Measurements from ENCODE around the gene IMPG1. TPM values are rescaled to one million over a fixed set of nuclear protein-coding genes. Genes with fewer than 3 reads are reported as not detected.

IMPG1 gene
- total RNA-seq, 1 donor from 2014 or later: not detected

DNA sequence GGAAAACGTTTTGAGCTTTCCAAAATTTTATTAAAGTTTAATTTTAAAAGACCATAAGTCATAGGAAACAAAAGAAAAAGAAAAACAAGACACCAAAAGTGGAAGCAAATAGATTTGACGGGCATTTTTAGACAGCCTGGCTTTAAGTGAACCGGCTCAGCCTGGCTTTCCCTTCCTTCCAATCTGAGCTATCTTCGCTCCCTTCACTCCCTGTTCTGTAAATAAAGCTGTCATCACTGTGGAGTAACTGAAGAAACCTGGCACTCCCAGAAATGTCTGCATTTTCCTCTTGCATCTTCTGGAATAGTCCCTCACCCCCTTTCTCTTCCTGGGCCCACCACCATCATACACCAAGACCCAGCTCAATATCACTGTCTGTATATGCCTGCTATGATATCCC lies 131.9 kb downstream of the IMPG1 start:
- peak overlapping the region; percentile 10 for H3K27ac Mint-ChIP-seq
- peaks cover 35% of the 10 kb centered on the region for H3K4me1 Mint-ChIP-seq
- no peaks in the 10 kb centered on the region for H3K36me3 Mint-ChIP-seq
- DNase-seq (ENCODE audit: low spot score in 2 of 2, unreplicated experiment in 2 of 2): no peak
- no peaks in the 10 kb centered on the region for H3K9me3 Mint-ChIP-seq
- TF ChIP-seq, protein P1, sequence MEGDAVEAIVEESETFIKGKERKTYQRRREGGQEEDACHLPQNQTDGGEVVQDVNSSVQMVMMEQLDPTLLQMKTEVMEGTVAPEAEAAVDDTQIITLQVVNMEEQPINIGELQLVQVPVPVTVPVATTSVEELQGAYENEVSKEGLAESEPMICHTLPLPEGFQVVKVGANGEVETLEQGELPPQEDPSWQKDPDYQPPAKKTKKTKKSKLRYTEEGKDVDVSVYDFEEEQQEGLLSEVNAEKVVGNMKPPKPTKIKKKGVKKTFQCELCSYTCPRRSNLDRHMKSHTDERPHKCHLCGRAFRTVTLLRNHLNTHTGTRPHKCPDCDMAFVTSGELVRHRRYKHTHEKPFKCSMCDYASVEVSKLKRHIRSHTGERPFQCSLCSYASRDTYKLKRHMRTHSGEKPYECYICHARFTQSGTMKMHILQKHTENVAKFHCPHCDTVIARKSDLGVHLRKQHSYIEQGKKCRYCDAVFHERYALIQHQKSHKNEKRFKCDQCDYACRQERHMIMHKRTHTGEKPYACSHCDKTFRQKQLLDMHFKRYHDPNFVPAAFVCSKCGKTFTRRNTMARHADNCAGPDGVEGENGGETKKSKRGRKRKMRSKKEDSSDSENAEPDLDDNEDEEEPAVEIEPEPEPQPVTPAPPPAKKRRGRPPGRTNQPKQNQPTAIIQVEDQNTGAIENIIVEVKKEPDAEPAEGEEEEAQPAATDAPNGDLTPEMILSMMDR (IDR thresholded peaks at IDR 0.05; ENCODE audit: unreplicated experiment): no peak
- H3K4me3 Mint-ChIP-seq: no peak overlapping the region
- H3K27me3 Mint-ChIP-seq (ENCODE audit: low read depth): peaks cover 4% of the 10 kb centered on the region

DNA sequence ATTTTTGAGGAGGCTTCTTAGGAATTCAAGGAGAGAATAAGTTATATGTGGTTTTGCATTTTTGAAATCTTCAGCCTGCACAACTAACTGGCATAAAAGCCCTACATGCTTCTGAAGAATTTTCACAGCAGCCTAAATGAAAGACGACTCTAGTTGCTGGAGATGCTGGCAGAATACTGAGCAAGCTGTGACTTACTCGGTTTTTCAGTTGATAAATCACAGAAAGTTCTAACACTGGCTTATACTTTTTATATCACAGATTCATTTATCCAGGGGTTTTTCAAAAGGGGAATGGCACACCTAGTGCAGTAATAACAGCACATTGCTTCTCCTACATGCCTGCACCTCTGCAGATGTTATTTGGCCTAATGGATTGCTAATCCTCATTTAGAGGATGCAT lies 134.6 kb downstream of the IMPG1 start:
- TF ChIP-seq, protein P1 (IDR thresholded peaks at IDR 0.05; ENCODE audit: unreplicated experiment): no peak
- no peak for DNase-seq (ENCODE audit: low spot score in 2 of 2, unreplicated experiment in 2 of 2)
- H3K9me3 Mint-ChIP-seq: no peaks in the 10 kb centered on the region
- no peak overlapping the region for H3K27ac Mint-ChIP-seq
- peaks cover 34% of the 10 kb centered on the region for H3K4me1 Mint-ChIP-seq
- no peaks in the 10 kb centered on the region for H3K36me3 Mint-ChIP-seq
- peaks cover 4% of the 10 kb centered on the region for H3K27me3 Mint-ChIP-seq (ENCODE audit: low read depth)
- no peak overlapping the region for H3K4me3 Mint-ChIP-seq

DNA sequence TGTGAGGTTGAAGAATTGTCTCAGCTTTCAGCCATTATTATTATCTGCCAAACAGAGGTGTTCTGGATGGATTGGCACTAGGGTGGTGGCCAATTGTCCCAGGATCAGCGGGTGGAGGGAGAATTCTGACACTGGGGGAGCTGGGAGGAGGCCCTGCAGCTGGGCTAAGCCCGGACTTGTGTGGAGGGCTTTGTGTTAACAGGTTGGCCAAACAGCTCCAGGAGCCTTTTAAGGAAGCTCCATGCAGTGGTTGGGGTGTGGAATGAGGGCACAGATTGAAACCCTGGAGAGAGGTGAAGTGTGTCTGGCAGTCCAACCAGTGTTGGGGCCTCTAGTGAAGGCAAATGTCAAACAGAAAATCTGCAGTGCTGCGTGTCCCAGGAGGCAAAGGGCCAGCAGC lies 135.8 kb downstream of the IMPG1 start:
- Mint-ChIP-seq H3K27me3 (ENCODE audit: low read depth) (peaks cover 4% of the 10 kb centered on the region), H3K27ac (no peak overlapping the region)

DNA sequence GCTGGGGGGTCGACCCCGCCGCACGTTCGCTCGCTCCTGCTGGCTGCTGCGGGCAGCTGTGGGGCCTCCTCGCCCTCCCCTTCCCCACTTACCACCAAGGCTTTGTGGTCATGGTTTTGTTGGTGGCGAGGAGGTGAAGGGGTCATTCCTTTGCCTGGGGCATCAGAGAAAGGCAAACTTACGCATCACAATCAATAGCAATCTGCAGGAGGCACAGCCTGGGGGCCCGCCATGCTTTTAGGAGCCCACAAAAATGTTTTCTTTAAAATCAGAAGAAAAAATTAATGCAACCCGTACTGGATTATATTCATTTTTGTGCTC lies 137.0 kb downstream of the IMPG1 start:
- Mint-ChIP-seq H3K27me3 (ENCODE audit: low read depth) (peaks cover 4% of the 10 kb centered on the region), H3K4me3 (peak overlapping the region; percentile 66), H3K4me1 (peaks cover 23% of the 10 kb centered on the region), H3K27ac (no peak overlapping the region), H3K9me3 (no peaks in the 10 kb centered on the region), H3K36me3 (no peaks in the 10 kb centered on the region)
- TF ChIP-seq, protein P1 (IDR thresholded peaks at IDR 0.05; ENCODE audit: unreplicated experiment): no peak
- no peak for DNase-seq (ENCODE audit: low spot score in 2 of 2, unreplicated experiment in 2 of 2)

More for the DNA sequence above, 135.8 kb downstream of the IMPG1 start:
- H3K36me3 Mint-ChIP-seq: no peaks in the 10 kb centered on the region
- no peak overlapping the region for H3K4me3 Mint-ChIP-seq
- TF ChIP-seq, protein P1 (IDR thresholded peaks at IDR 0.05; ENCODE audit: unreplicated experiment): no peak
- H3K9me3 Mint-ChIP-seq: no peaks in the 10 kb centered on the region
- H3K4me1 Mint-ChIP-seq: peaks cover 31% of the 10 kb centered on the region
- no peak for DNase-seq (ENCODE audit: low spot score in 2 of 2, unreplicated experiment in 2 of 2)

DNA sequence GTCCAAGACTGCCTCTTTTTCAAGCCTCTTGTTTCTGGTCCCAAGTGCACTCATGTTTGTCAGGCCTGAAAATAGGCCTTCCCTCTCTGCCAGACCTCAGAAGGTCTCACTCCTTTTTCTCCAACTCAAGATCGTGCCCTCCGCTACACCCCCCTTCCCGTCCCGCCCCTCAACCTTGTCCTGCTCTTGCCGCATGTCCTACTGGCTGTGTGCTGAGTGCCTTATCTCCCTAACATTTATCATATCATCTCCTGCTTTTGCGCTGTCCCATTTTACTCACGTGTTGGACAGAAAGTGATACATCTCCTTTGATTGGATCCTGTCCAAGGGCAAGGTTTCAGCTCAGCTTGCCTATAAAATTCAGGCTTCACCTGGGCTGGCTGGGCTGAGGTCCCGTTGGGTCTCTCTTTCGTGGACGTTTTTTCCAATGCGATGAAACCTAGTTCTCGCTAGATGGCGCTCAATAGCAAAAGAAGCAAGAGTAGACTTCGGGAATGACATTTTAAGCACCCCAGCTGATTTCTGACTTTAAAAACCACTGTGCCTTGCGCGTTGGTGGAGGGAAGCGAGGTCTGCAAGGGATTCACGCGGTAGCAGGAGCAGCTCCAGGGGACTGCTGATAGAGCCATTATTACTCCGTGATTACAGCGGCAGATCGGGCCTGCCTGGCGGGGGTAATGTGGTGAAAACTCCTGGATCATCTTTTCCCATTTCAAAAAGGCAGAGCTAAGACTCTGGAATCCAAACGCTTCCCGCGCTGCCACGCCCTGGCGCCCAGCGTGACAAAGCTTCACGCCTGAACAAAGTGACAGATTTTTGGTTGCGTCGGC lies 137.6 kb downstream of the IMPG1 start:
- Mint-ChIP-seq H3K36me3 (no peaks in the 10 kb centered on the region), H3K27me3 (ENCODE audit: low read depth) (peaks cover 4% of the 10 kb centered on the region), H3K4me1 (peaks cover 20% of the 10 kb centered on the region), H3K4me3 (peak overlapping the region; percentile 66), H3K9me3 (no peaks in the 10 kb centered on the region), H3K27ac (no peak overlapping the region)
- TF ChIP-seq, protein P1 (IDR thresholded peaks at IDR 0.05; ENCODE audit: unreplicated experiment): peak; percentile 72
- DNase-seq (ENCODE audit: low spot score in 2 of 2, unreplicated experiment in 2 of 2): peak in 1 of 2 experiments; percentile 50

Measured in mesothelial cell of epicardium (in vitro differentiated cells).